ENCODE measurements around the gene RERE. TPM values are rescaled to one million over a fixed set of nuclear protein-coding genes. Genes with fewer than 3 reads are reported as not detected.

The RERE gene
- total RNA-seq, 1 experiment from 2014 or later = 47.4 TPM

- no peaks in the 10 kb centered on the region for H3K27me3 ChIP-seq
- no peak for DNase-seq
- H3K36me3 ChIP-seq = peaks cover 43% of the 10 kb centered on the region
- H3K27ac ChIP-seq = no peak overlapping the region
- H3K4me3 ChIP-seq = no peak overlapping the region
- no peaks in the 10 kb centered on the region for H3K9me3 ChIP-seq (replicated peaks)
- peaks cover 4% of the 10 kb centered on the region; the same call in 1 of the 2 replicates for H3K4me1 ChIP-seq
Observed at GRCh38 chr1:8408151-8408839, 409.1 kb downstream of the RERE start.

GRCh38 chr1:8407652-8408051, 409.8 kb downstream of the RERE start:
- Histone ChIP-seq H3K27me3 (no peaks in the 10 kb centered on the region), H3K9me3 (replicated peaks) (no peaks in the 10 kb centered on the region), H3K27ac (no peak overlapping the region), H3K4me3 (no peak overlapping the region), H3K4me1 (peaks cover 4% of the 10 kb centered on the region; the same call in 1 of the 2 replicates), H3K36me3 (peaks cover 40% of the 10 kb centered on the region)
- DNase-seq = no peak

- Histone ChIP-seq H3K27me3 (no peaks in the 10 kb centered on the region), H3K36me3 (peaks cover 42% of the 10 kb centered on the region), H3K27ac (no peak overlapping the region), H3K4me3 (no peak overlapping the region), H3K4me1 (peaks cover 3% of the 10 kb centered on the region; the same call in 1 of the 2 replicates), H3K9me3 (replicated peaks) (no peaks in the 10 kb centered on the region)
- no peak for DNase-seq
Observed at GRCh38 chr1:8406960-8407359, 410.5 kb downstream of the RERE start.

- Histone ChIP-seq H3K36me3 (peaks cover 43% of the 10 kb centered on the region), H3K27ac (no peak overlapping the region)
Observed at GRCh38 chr1:8406011-8406410, 411.4 kb downstream of the RERE start.

GRCh38 chr1:8404460-8405370, 412.7 kb downstream of the RERE start:
- no peaks in the 10 kb centered on the region for H3K4me1 ChIP-seq
- no peak overlapping the region for H3K4me3 ChIP-seq
- no peak for DNase-seq
- no peaks in the 10 kb centered on the region for H3K9me3 ChIP-seq (replicated peaks)
- no peak overlapping the region for H3K27ac ChIP-seq
- peaks cover 39% of the 10 kb centered on the region for H3K36me3 ChIP-seq
- H3K27me3 ChIP-seq = no peaks in the 10 kb centered on the region

More at GRCh38 chr1:8406011-8406410, 411.4 kb downstream of the RERE start:
- Histone ChIP-seq H3K4me1 (no peaks in the 10 kb centered on the region), H3K4me3 (no peak overlapping the region), H3K9me3 (replicated peaks) (no peaks in the 10 kb centered on the region), H3K27me3 (no peaks in the 10 kb centered on the region)
- no peak for DNase-seq

GRCh38 chr1:8402109-8402710, 415.2 kb downstream of the RERE start:
- Histone ChIP-seq H3K4me1 (peaks cover under 1% of the 10 kb centered on the region; the same call in 1 of the 2 replicates), H3K27ac (no peak overlapping the region), H3K4me3 (no peak overlapping the region), H3K9me3 (replicated peaks) (no peaks in the 10 kb centered on the region), H3K36me3 (peaks cover 51% of the 10 kb centered on the region), H3K27me3 (no peaks in the 10 kb centered on the region)
- DNase-seq = peak in 1 of 2 experiments; percentile 22

GRCh38 chr1:8398677-8399076, 418.8 kb downstream of the RERE start:
- Histone ChIP-seq H3K4me1 (peaks cover 4% of the 10 kb centered on the region; the same call in 1 of the 2 replicates), H3K36me3 (peaks cover 52% of the 10 kb centered on the region), H3K27me3 (no peaks in the 10 kb centered on the region), H3K9me3 (replicated peaks) (no peaks in the 10 kb centered on the region), H3K27ac (no peak overlapping the region), H3K4me3 (no peak overlapping the region)
- no peak for DNase-seq

GRCh38 chr1:8398086-8398485, 419.4 kb downstream of the RERE start:
- H3K4me1 ChIP-seq = peaks cover 4% of the 10 kb centered on the region; the same call in 1 of the 2 replicates
- H3K27ac ChIP-seq = no peak overlapping the region
- peaks cover 57% of the 10 kb centered on the region for H3K36me3 ChIP-seq
- DNase-seq = no peak
- no peaks in the 10 kb centered on the region for H3K27me3 ChIP-seq
- no peak overlapping the region for H3K4me3 ChIP-seq
- no peaks in the 10 kb centered on the region for H3K9me3 ChIP-seq (replicated peaks)

GRCh38 chr1:8397511-8397910, 419.9 kb downstream of the RERE start:
- H3K4me3 ChIP-seq = no peak overlapping the region
- H3K27ac ChIP-seq = no peak overlapping the region
- no peaks in the 10 kb centered on the region for H3K27me3 ChIP-seq
- H3K4me1 ChIP-seq = peaks cover 4% of the 10 kb centered on the region; the same call in 1 of the 2 replicates
- no peaks in the 10 kb centered on the region for H3K9me3 ChIP-seq (replicated peaks)
- no peak for DNase-seq
- H3K36me3 ChIP-seq = peaks cover 59% of the 10 kb centered on the region

GRCh38 chr1:8396786-8397406, 420.5 kb downstream of the RERE start:
- Histone ChIP-seq H3K4me3 (no peak overlapping the region), H3K36me3 (peaks cover 53% of the 10 kb centered on the region), H3K27me3 (no peaks in the 10 kb centered on the region), H3K27ac (no peak overlapping the region), H3K4me1 (peaks cover 4% of the 10 kb centered on the region; the same call in 1 of the 2 replicates), H3K9me3 (replicated peaks) (no peaks in the 10 kb centered on the region)
- DNase-seq = peak in 1 of 2 experiments; percentile 12

- DNase-seq = no peak
- H3K27me3 ChIP-seq = no peaks in the 10 kb centered on the region
- peaks cover 51% of the 10 kb centered on the region for H3K36me3 ChIP-seq
- no peak overlapping the region for H3K27ac ChIP-seq
- H3K4me1 ChIP-seq = peaks cover 4% of the 10 kb centered on the region; the same call in 1 of the 2 replicates
- H3K4me3 ChIP-seq = no peak overlapping the region
- H3K9me3 ChIP-seq (replicated peaks) = no peaks in the 10 kb centered on the region
Observed at GRCh38 chr1:8396083-8396785, 421.2 kb downstream of the RERE start.

- Histone ChIP-seq H3K36me3 (peaks cover 51% of the 10 kb centered on the region), H3K27me3 (no peaks in the 10 kb centered on the region), H3K4me1 (peaks cover 4% of the 10 kb centered on the region; the same call in 1 of the 2 replicates), H3K4me3 (no peak overlapping the region), H3K9me3 (replicated peaks) (no peaks in the 10 kb centered on the region), H3K27ac (no peak overlapping the region)
- DNase-seq = no peak
Observed at GRCh38 chr1:8395433-8395866, 422.0 kb downstream of the RERE start.

GRCh38 chr1:8394456-8395321, 422.8 kb downstream of the RERE start:
- Histone ChIP-seq H3K27ac (no peak overlapping the region), H3K27me3 (no peaks in the 10 kb centered on the region), H3K4me3 (no peak overlapping the region), H3K36me3 (peaks cover 48% of the 10 kb centered on the region), H3K9me3 (replicated peaks) (no peaks in the 10 kb centered on the region), H3K4me1 (peaks cover 4% of the 10 kb centered on the region; the same call in 1 of the 2 replicates)
- DNase-seq = no peak

Data from SJCRH30 (cell line).